GM21529 (cell line): ENCODE results near the gene GRM5.
"Not testable (repeated sequence)": the region's sequence is repeated elsewhere in the genome, so short reads cannot be mapped to it uniquely, and the experiment has no call there.

Experiments used
- ATAC-seq: cut with Tn5 transposase; IDR thresholded peaks from one replicate; pipeline ENCODE4 v1.9.1; 2021; ENCODE audit not compliant: unreplicated experiment

Gene GRM5

GRCh38 chr11:88975441-88975840 is 90.3 kb downstream of the GRM5 start:
- not testable (repeated sequence) for ATAC-seq

GRCh38 chr11:88972210-88972609 is 93.6 kb downstream of the GRM5 start:
- ATAC-seq, result no peak

DNA sequence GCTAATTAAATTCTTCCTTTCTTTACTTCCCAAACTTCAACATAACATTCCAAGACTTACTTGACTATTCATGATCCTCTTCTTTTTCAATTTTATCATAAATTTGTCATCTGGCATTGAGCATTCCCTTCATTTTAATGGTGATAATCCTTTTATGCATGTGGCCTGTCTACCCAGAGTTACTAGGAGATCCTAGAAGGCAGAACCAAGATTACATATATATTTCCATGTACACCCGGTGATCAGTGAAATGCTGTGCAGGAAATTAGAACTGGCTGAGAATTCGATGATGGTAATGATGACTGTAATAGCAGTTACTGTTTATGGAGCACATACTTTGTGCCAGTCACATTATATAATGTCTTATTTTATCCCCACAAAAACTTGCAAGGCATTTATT is 104.2 kb downstream of the GRM5 start:
- not testable (repeated sequence) for ATAC-seq

- not testable (repeated sequence) for ATAC-seq
Observed at GRCh38 chr11:88959857-88960256, 105.9 kb downstream of the GRM5 start.

DNA sequence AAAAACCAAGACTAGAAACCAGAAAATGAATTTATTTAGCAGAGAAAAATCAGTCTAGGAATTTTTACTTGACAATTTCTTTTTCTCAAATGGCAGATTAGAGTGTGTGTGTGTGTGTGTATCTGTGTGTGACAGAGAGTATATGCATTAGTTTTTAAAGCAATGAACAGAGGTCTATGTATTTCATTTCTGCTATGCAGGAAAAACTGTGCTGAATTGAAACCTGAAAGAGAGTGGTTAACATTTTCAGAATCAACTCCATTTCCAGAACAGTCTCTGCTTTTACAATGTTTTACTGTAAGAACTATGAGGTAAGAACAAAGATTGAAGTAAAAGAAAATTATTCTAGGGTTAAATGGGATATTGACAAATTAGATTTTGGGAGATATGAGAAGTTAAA is 114.8 kb downstream of the GRM5 start:
- ATAC-seq, result peak; percentile 44

GRCh38 chr11:88948908-88949307 is 116.9 kb downstream of the GRM5 start:
- ATAC-seq, result not testable (repeated sequence)

- ATAC-seq, result not testable (repeated sequence)
Observed at GRCh38 chr11:88947843-88948572, 117.8 kb downstream of the GRM5 start.

DNA sequence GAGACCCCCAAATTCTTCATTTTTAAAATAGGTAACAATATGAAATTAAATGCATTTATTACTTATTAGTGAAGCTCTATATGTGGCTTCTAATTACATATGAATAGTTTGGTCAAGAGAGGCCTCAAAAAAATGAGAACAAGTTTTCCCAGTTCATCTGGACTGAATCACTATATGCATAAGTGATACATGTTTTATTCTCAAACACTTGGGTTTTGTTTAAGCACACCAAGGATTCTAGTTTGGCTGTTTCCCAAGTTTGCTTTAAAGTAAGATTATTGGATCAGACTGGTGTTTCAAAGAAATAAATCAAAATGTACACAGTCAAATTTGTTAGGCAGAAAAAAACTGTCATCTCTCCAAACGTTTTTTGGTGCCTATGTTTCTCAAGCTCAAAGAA is 136.1 kb downstream of the GRM5 start:
- ATAC-seq, result not testable (repeated sequence)

- ATAC-seq, result not testable (repeated sequence)
Observed at GRCh38 chr11:88917065-88917464, 148.7 kb downstream of the GRM5 start.

DNA sequence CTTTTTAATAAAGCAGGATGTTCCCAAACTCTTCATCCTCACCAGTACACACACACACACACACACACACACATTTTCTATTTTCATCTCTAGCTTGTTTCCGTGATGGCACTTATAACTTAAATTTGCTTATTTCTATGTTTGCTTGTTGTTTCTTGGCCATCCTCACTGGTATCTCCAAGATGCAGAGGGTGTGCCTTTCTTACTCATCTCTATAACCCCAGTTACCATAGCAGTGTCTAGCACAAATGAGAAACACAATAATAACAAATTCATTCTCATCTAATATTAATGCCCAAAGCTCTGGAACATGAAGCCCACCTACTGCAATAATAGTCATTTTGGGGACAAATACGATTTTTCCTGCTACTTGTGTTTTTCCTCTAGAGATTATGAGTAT is 156.3 kb downstream of the GRM5 start:
- no peak for ATAC-seq

GRCh38 chr11:88901436-88901835 is 164.3 kb downstream of the GRM5 start:
- not testable (repeated sequence) for ATAC-seq

DNA sequence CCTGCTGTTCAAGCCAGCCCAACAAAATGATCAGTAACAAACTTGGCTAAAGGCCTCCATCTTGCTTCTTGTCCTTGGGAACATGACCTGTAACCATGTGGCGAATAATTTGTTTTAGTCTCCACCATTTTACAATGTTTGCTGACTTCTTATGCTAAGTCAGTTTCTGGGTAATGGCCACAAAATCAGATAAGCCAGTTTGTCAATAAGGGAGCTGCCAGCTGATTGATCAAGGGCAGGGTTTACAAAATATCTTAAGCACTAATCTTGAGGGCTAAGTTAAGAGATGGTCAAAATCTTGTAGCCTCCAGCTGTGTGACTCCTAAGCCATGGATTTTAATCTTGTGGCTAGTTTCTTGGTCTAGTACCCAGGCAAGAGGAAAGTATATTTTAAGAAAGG is 176.9 kb downstream of the GRM5 start:
- not testable (repeated sequence) for ATAC-seq

DNA sequence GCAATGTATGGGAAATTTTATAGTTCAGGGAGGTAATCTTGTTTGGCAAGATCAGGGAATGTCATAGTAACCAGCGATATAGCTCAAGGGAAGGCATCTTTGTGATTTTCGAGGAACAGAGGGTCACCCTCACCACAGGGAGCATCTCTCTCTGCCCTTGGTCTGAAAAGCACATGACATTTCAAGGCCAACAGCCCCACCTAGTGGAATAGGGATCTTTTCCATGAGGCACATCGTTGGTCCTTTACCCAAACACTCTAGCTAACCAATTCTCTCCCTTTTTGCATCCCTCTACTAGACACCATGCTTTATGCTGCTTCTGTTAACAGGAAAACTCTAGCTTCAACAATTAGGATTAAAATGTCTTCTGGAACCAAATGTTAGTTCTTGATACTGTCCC is 179.0 kb downstream of the GRM5 start:
- ATAC-seq, result peak; percentile 70

- ATAC-seq, result not testable (repeated sequence)
Observed at GRCh38 chr11:88882800-88883199, 183.0 kb downstream of the GRM5 start.

GRCh38 chr11:88861618-88862017 is 204.2 kb downstream of the GRM5 start:
- ATAC-seq, result no peak

DNA sequence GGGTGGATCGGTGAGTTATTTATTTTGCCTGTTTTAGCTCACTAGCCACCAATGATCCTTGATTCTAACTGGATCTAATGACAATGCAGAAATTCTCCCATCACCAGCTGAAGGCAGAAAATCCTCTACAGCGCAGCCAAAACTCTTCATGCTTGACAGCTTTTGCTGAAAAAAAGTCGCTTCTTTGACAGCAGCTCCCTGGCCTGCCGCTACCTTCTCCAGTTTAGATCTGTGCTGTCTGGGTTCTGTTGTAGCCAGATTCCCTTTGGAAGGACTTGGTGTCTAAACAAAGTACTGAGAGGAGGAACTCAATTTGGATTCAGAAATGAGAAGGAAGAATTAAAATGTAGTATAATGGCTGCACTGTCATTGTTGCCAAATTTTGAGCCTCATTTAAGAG is 205.4 kb downstream of the GRM5 start:
- ATAC-seq, result not testable (repeated sequence)

GRCh38 chr11:88853963-88854362 is 211.8 kb downstream of the GRM5 start:
- not testable (repeated sequence) for ATAC-seq

DNA sequence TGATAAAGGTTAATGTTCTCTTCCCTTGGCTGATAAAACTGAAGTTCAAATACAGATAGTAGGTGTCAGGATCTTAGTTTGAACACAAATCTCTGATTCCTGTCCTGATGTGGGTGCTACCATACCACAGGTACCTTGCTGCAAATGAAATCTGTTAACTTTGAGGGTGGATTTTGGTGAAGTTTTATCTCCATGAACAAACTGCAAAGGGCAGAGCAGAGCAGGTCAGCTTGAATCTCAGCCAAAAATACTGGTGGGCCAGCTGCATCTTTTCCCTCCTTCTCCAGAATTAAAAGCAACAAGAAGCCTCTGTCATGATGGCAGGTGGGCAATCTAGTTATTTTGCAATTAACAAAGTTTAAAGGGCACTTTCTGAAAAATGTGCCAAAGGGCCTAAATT is 214.2 kb downstream of the GRM5 start:
- ATAC-seq, result not testable (repeated sequence)

GRCh38 chr11:88849773-88850172 is 216.0 kb downstream of the GRM5 start:
- ATAC-seq, result not testable (repeated sequence)

GRCh38 chr11:88849368-88849767 is 216.4 kb downstream of the GRM5 start:
- ATAC-seq, result no peak

- not testable (repeated sequence) for ATAC-seq
Observed at GRCh38 chr11:88846266-88846665, 219.5 kb downstream of the GRM5 start.

DNA sequence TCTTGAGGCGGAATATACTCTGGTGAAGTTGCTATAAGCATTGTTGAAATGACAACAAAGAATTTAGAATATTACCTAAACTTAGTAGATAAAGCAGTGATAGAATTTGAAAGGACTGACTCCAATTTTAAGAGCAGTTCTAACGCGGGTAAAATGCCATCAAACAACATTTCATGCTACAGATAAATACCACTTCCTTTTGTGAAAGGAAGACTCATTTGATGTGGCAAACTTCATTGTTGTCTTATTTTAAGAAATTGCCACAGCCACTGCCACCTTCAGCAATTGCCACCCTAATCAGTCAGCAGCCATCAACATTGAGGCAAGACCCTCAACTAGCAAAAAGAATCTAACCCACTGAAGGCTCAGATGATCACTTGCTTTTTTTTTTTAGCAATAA is 220.8 kb downstream of the GRM5 start:
- ATAC-seq, result not testable (repeated sequence)
